IMR-90 (cell line): ENCODE data around the gene M6PR. TPM values are rescaled to one million over a fixed set of nuclear protein-coding genes. Genes with fewer than 3 reads are reported as not detected.

Experiments used
- ATAC-seq: fragments of 200-7000 bp; cut with Tn5 transposase; 2 replicates; pipeline ENCODE4 v1.9.1; 2020; ENCODE audit warnings: low read depth, mild to moderate bottlenecking, moderate library complexity
- BruUV-seq: library from RNA; stranded (reverse); fragments of 400-500 nt; replicated peaks from 2 replicates; lab custom pipeline; 2021; lab: Mats Ljungman, UMichigan
- CTCF ChIA-PET: fragments of 300-600 bp; formaldehyde crosslinking; extraction: SDS; loops from one replicate; lab custom pipeline; 2021; ENCODE audit warnings: antibody characterized with exemption; lab: Yijun Ruan, JAX
- POLR2A ChIA-PET: fragments of 300-600 bp; sonication (Branson Sonifier 250); formaldehyde crosslinking; loops from one replicate; lab custom pipeline; 2022; ENCODE audit warnings: antibody characterized with exemption; ENCODE audit not compliant: unreplicated experiment; lab: Charles Lee
- DNase-seq: peaks from one replicate; pipeline ENCODE4 v3.0.0; 2013
- H2AFZ ChIP-seq: replicated peaks from 2 replicates; pipeline ENCODE3; 2013; ENCODE audit warnings: low read length, mild to moderate bottlenecking; ENCODE audit not compliant: poor library complexity
- H2AK5ac ChIP-seq: 2 replicates; pipeline ENCODE4 v1.6.1; 2013; ENCODE audit warnings: low read depth, low read length, inconsistent platforms
- H2AK9ac ChIP-seq: replicated peaks from 2 replicates; pipeline ENCODE3; 2013; ENCODE audit warnings: mild to moderate bottlenecking, low read depth, low read length, moderate library complexity; ENCODE audit not compliant: poor library complexity
- H2BK120ac ChIP-seq: 2 replicates; pipeline ENCODE4 v1.6.1; 2013; ENCODE audit warnings: low read depth, low read length, inconsistent platforms
- H2BK15ac ChIP-seq: 3 replicates; pipeline ENCODE4 v1.6.1; 2013; ENCODE audit warnings: low read depth, low read length, inconsistent platforms
- H2BK20ac ChIP-seq: 2 replicates; pipeline ENCODE4 v1.6.1; 2013; ENCODE audit warnings: low read depth, mild to moderate bottlenecking, inconsistent platforms, low read length, moderate library complexity
- H2BK5ac ChIP-seq: 2 replicates; pipeline ENCODE4 v1.6.1; 2013; ENCODE audit warnings: mild to moderate bottlenecking, low read depth, low read length, inconsistent platforms; ENCODE audit not compliant: poor library complexity, severe bottlenecking
- H3K14ac ChIP-seq: replicated peaks from 2 replicates; pipeline ENCODE4 v1.6.1; 2013; ENCODE audit warnings: low read depth, low read length, inconsistent platforms
- H3K18ac ChIP-seq: 2 replicates; pipeline ENCODE4 v1.6.1; 2013; ENCODE audit warnings: low read depth, low read length, control low read depth
- H3K23ac ChIP-seq: 2 replicates; pipeline ENCODE4 v1.6.1; 2013; ENCODE audit warnings: low read depth, low read length, inconsistent platforms
- H3K27ac ChIP-seq: 2 replicates; pipeline ENCODE4 v1.5.1; 2013; ENCODE audit warnings: mild to moderate bottlenecking, control low read depth, low read length; ENCODE audit not compliant: insufficient read depth
- H3K27me3 ChIP-seq: 2 replicates; pipeline ENCODE4 v1.6.1; 2013; ENCODE audit warnings: low read length; ENCODE audit not compliant: control insufficient read depth, insufficient read depth
- H3K36me3 ChIP-seq: 2 replicates; pipeline ENCODE4 v1.6.1; 2013; ENCODE audit warnings: low read length, mixed read lengths; ENCODE audit not compliant: control insufficient read depth, insufficient read depth
- H3K4ac ChIP-seq: 2 replicates; pipeline ENCODE4 v1.6.1; 2013; ENCODE audit warnings: low read depth, low read length, inconsistent platforms
- H3K4me1 ChIP-seq: 2 replicates; pipeline ENCODE4 v1.6.1; 2013; ENCODE audit warnings: low read length, mixed read lengths; ENCODE audit not compliant: control insufficient read depth, insufficient read depth
- H3K4me2 ChIP-seq: 2 replicates; pipeline ENCODE4 v1.6.1; 2013; ENCODE audit warnings: low read depth, mild to moderate bottlenecking, control low read depth, low read length, moderate library complexity
- H3K4me3 ChIP-seq: 2 replicates; pipeline ENCODE4 v1.5.1; 2013; ENCODE audit warnings: low read depth, mild to moderate bottlenecking, control low read depth, low read length, moderate library complexity; ENCODE audit not compliant: insufficient read depth
- H3K56ac ChIP-seq: 2 replicates; pipeline ENCODE4 v1.6.1; 2013; ENCODE audit warnings: low read length, inconsistent platforms; ENCODE audit not compliant: insufficient read depth; ENCODE audit errors: extremely low read depth
- H3K79me1 ChIP-seq, 2 experiments: 2 replicates each; pipeline ENCODE4 v1.6.1; 2013; ENCODE audit warnings: low read length in 2 of 2, inconsistent platforms in 1 of 2, low read depth in 1 of 2
- H3K9ac ChIP-seq: 2 replicates; pipeline ENCODE4 v1.6.1; 2013; ENCODE audit warnings: low read depth, low read length, control low read depth
- H3K9me1 ChIP-seq: 2 replicates; pipeline ENCODE4 v1.6.1; 2013; ENCODE audit warnings: low read length, inconsistent platforms; ENCODE audit not compliant: insufficient read depth
- H3K9me3 ChIP-seq: 2 replicates; pipeline ENCODE4 v1.6.1; 2013; ENCODE audit warnings: low read length; ENCODE audit not compliant: control insufficient read depth, insufficient read depth
- H4K20me1 ChIP-seq: 2 replicates; pipeline ENCODE4 v1.6.1; 2013; ENCODE audit warnings: low read length, inconsistent platforms; ENCODE audit not compliant: insufficient read depth
- H4K5ac ChIP-seq: 2 replicates; pipeline ENCODE4 v1.6.1; 2013; ENCODE audit warnings: mild to moderate bottlenecking, low read depth, low read length, control low read depth
- H4K8ac ChIP-seq, 2 experiments: 2 replicates each; pipeline ENCODE4 v1.6.1; 2013; ENCODE audit warnings: low read depth in 2 of 2, low read length in 2 of 2, control low read depth in 1 of 2, inconsistent platforms in 1 of 2
- H4K91ac ChIP-seq: 2 replicates; pipeline ENCODE4 v1.6.1; 2013; ENCODE audit warnings: low read depth, low read length, inconsistent platforms; ENCODE audit not compliant: insufficient read depth
- BHLHE40 ChIP-seq: fragments of 150-350 bp; IDR thresholded peaks from 2 replicates; pipeline ENCODE4 v1.6.1; 2016; ENCODE audit warnings: mild to moderate bottlenecking, low read depth, low read length
- CEBPB ChIP-seq: IDR thresholded peaks from 2 replicates; pipeline ENCODE4 v1.6.1; 2012; ENCODE audit warnings: low read depth, low read length, improper control_type of control experiment
- CHD1 ChIP-seq: IDR thresholded peaks from 2 replicates; pipeline ENCODE4 v1.6.1; 2012; ENCODE audit warnings: low read depth, low read length, improper control_type of control experiment
- CTCF ChIP-seq: conservative IDR thresholded peaks from 2 replicates; pipeline ENCODE4 v1.5.1; 2012; ENCODE audit warnings: mild to moderate bottlenecking, low read depth, low read length, improper control_type of control experiment
- ELK1 ChIP-seq: fragments of 150-350 bp; IDR thresholded peaks from 2 replicates; pipeline ENCODE4 v1.6.1; 2016; ENCODE audit warnings: low read depth, mild to moderate bottlenecking, low read length, moderate library complexity, borderline replicate concordance
- FOS ChIP-seq: fragments of 150-350 bp; IDR thresholded peaks from 2 replicates; pipeline ENCODE4 v1.6.1; 2016; ENCODE audit warnings: low read depth, low read length
- MAFK ChIP-seq: IDR thresholded peaks from 2 replicates; pipeline ENCODE4 v1.6.1; 2012; ENCODE audit warnings: low read depth, low read length, improper control_type of control experiment
- MAZ ChIP-seq: IDR thresholded peaks from 2 replicates; pipeline ENCODE4 v1.6.1; 2012; ENCODE audit warnings: low read depth, mild to moderate bottlenecking, low read length, improper control_type of control experiment, moderate library complexity, borderline replicate concordance
- MXI1 ChIP-seq: IDR thresholded peaks from 2 replicates; pipeline ENCODE4 v1.6.1; 2012; ENCODE audit warnings: low read depth, mild to moderate bottlenecking, low read length, moderate library complexity, borderline replicate concordance
- NFE2L2 ChIP-seq: fragments of 150-350 bp; IDR thresholded peaks from 2 replicates; pipeline ENCODE4 v1.6.1; 2016; ENCODE audit warnings: low read depth, mild to moderate bottlenecking, low read length
- POLR2A ChIP-seq: IDR thresholded peaks from 2 replicates; pipeline ENCODE4 v1.6.1; 2012; ENCODE audit warnings: mild to moderate bottlenecking, low read depth, low read length
- RAD21 ChIP-seq: IDR thresholded peaks from 2 replicates; pipeline ENCODE4 v1.6.1; 2012; ENCODE audit warnings: low read length, improper control_type of control experiment
- RCOR1 ChIP-seq: IDR thresholded peaks from 2 replicates; pipeline ENCODE4 v1.6.1; 2012; ENCODE audit warnings: mild to moderate bottlenecking, low read length, improper control_type of control experiment; ENCODE audit not compliant: insufficient replicate concordance
- RFX5 ChIP-seq: IDR thresholded peaks from 2 replicates; pipeline ENCODE4 v1.8.0; 2012; ENCODE audit warnings: low read depth, mild to moderate bottlenecking, low read length, moderate library complexity
- SMC3 ChIP-seq: fragments of 150-350 bp; IDR thresholded peaks from 2 replicates; pipeline ENCODE4 v1.6.1; 2016; ENCODE audit warnings: low read depth, mild to moderate bottlenecking, antibody characterized with exemption, low read length, moderate library complexity
- USF2 ChIP-seq: fragments of 150-350 bp; IDR thresholded peaks from 2 replicates; pipeline ENCODE4 v1.6.1; 2017; ENCODE audit warnings: mild to moderate bottlenecking, antibody characterized with exemption, low read length, low read depth
- WGBS, 2 experiments: methylation state at CpG; one replicate each; pipeline versions ENCODE4 v1.1.5 to v1.1.7; 2013; ENCODE audit warnings: missing lambda C conversion rate in 2 of 2; ENCODE audit not compliant: insufficient read length in 1 of 2; ENCODE audit errors: extremely low coverage in 2 of 2; 5-methylcytosine and 5-hydroxymethylcytosine counted together
- dilution Hi-C: fragments of 300-500 bp; cut with HindIII; formaldehyde crosslinking; loops from one replicate; pipeline ENCODE4 v1.14.3; 2018; ENCODE audit warnings: low sequenced_read_pairs; ENCODE audit not compliant: unreplicated experiment
- in situ Hi-C: fragments of 300-500 bp; cut with MboI; formaldehyde crosslinking; loops from 3 replicates; pipeline ENCODE4 v1.14.3; 2019; ENCODE audit warnings: low sequenced_read_pairs, inconsistent platforms, mixed read lengths
- intact Hi-C: fragments of 100-400 bp; cut with micrococcal nuclease; formaldehyde crosslinking; loops from 2 replicates; pipeline ENCODE4 v1.10.0; 2022
- polyA plus RNA-seq, 3 experiments: library from polyadenylated mRNA; depleted of rRNA; stranded (reverse); fragments of >200 nt; gene quantifications; 2 replicates each; pipeline ENCODE4 v1.2.3, GENCODE V29; 2012; ENCODE audit warnings: low replicate concordance in 1 of 3
- total RNA-seq: library from RNA; depleted of rRNA; stranded (reverse); fragments of >200 nt; gene quantifications from 2 replicates; pipeline ENCODE4 v1.2.3, GENCODE V29; 2012

M6PR gene
- total and polyA plus RNA-seq, 2 of the 4 experiments (the other 2 are of a cell fraction): 86.6 to 140 TPM

GRCh38 chr12:8894986-8895385 is 54.5 kb downstream of the M6PR start:
- no peaks in the 10 kb centered on the region for H3K36me3 ChIP-seq
- no peak overlapping the region for H4K5ac ChIP-seq
- H3K23ac ChIP-seq: no peak overlapping the region
- H3K79me1 ChIP-seq: no peaks in the 10 kb centered on the region
- no peak overlapping the region for H3K9ac ChIP-seq
- no peak overlapping the region for H2BK20ac ChIP-seq
- no CpG with 5 or more reads among the region's 1 CpG for WGBS, 2 experiments
- no peaks in the 10 kb centered on the region for H3K4me1 ChIP-seq
- H2AK9ac ChIP-seq: no peak overlapping the region
- CTCF ChIA-PET: interaction anchor here (0.8 kb wide), 1 partner anchor 133 kb away, joined by 3 read pairs; no protein-coding TSS in a partner anchor
- no TSS peak for BruUV-seq
- no peak overlapping the region for H3K56ac ChIP-seq
- dilution Hi-C loops: no loop called here
- no peak overlapping the region for H2AK5ac ChIP-seq
- POLR2A ChIA-PET: no interaction called here
- no peak overlapping the region for H2AFZ ChIP-seq
- intact Hi-C loops: loop anchor here (10.0 kb wide), 1 partner anchor 350 kb away; the partner anchor contains the start of gene CLEC4E
- H2BK120ac ChIP-seq: no peak overlapping the region
- no peak overlapping the region for H2BK15ac ChIP-seq
- in situ Hi-C loops: loop anchor here (5.0 kb wide), 1 partner anchor 213 kb away; no protein-coding TSS in a partner anchor
- no peaks in the 10 kb centered on the region for H4K20me1 ChIP-seq
- H3K18ac ChIP-seq: no peak overlapping the region
- H3K4me2 ChIP-seq: no peak overlapping the region
- H3K14ac ChIP-seq: no peak overlapping the region
- no peak overlapping the region for H3K4ac ChIP-seq
- no peak for ATAC-seq
- no peak overlapping the region for H3K27ac ChIP-seq
- H3K9me3 ChIP-seq: no peaks in the 10 kb centered on the region
- no peak for DNase-seq
- H3K4me3 ChIP-seq: no peak overlapping the region
- peaks cover 5% of the 10 kb centered on the region for H3K27me3 ChIP-seq
- no peak overlapping the region for H4K91ac ChIP-seq
- no peak overlapping the region for H2BK5ac ChIP-seq
- TF ChIP-seq USF2 (no peak), CEBPB (no peak), MXI1 (no peak), ELK1 (no peak), NFE2L2 (no peak), RFX5 (no peak), CHD1 (no peak), RCOR1 (no peak), SMC3 (no peak), MAZ (no peak), POLR2A (no peak), CTCF (no peak), BHLHE40 (no peak), FOS (no peak), MAFK (no peak), RAD21 (no peak)
- H3K9me1 ChIP-seq: no peaks in the 10 kb centered on the region
- H4K8ac ChIP-seq: no peak overlapping the region
